RWPE2 (cell line): ENCODE data around the gene TENM4.

Experiments used
- ATAC-seq: fragments of 200-7000 bp; cut with Tn5 transposase; 3 replicates; pipeline ENCODE4 v1.9.1; 2021; ENCODE audit warnings: low read depth
- DNase-seq: peaks from one replicate; pipeline ENCODE4 v3.0.0-alpha.2; 2020; ENCODE audit warnings: low spot score
- H3K27ac ChIP-seq: fragments of 450-650 bp; 2 replicates; pipeline ENCODE4 v1.5.1; 2017; ENCODE audit warnings: mild to moderate bottlenecking; ENCODE audit not compliant: poor library complexity, severe bottlenecking
- H3K27me3 ChIP-seq: fragments of 250-450 bp; sonication (Bioruptor Pico); 2 replicates; pipeline ENCODE4 v1.5.1; 2021; ENCODE audit warnings: mild to moderate bottlenecking, moderate library complexity; ENCODE audit not compliant: insufficient read depth, poor library complexity, severe bottlenecking
- H3K36me3 ChIP-seq: fragments of 250-450 bp; sonication (Bioruptor Pico); 2 replicates; pipeline ENCODE4 v1.5.1; 2020; ENCODE audit warnings: low read depth, mild to moderate bottlenecking, moderate library complexity
- H3K4me1 ChIP-seq: fragments of 250-450 bp; sonication (Bioruptor Pico); 2 replicates; pipeline ENCODE4 v1.5.1; 2021; ENCODE audit warnings: mild to moderate bottlenecking, moderate library complexity; ENCODE audit not compliant: insufficient read depth, poor library complexity, severe bottlenecking
- H3K4me3 ChIP-seq: fragments of 250-450 bp; sonication (Bioruptor Pico); 2 replicates; pipeline ENCODE4 v1.5.1; 2021; ENCODE audit warnings: mild to moderate bottlenecking, moderate library complexity; ENCODE audit not compliant: severe bottlenecking
- H3K9me3 ChIP-seq: fragments of 250-450 bp; sonication (Bioruptor Pico); 2 replicates; pipeline ENCODE4 v1.5.1; 2021; ENCODE audit warnings: mild to moderate bottlenecking, moderate library complexity; ENCODE audit not compliant: severe bottlenecking
- TF ChIP-seq, protein P1 (sequence below): fragments of 450-650 bp; IDR thresholded peaks from one replicate; pipeline ENCODE4 v1.5.1; 2017; ENCODE audit warnings: mild to moderate bottlenecking, moderate library complexity; ENCODE audit not compliant: poor library complexity, severe bottlenecking

TENM4 gene

DNA sequence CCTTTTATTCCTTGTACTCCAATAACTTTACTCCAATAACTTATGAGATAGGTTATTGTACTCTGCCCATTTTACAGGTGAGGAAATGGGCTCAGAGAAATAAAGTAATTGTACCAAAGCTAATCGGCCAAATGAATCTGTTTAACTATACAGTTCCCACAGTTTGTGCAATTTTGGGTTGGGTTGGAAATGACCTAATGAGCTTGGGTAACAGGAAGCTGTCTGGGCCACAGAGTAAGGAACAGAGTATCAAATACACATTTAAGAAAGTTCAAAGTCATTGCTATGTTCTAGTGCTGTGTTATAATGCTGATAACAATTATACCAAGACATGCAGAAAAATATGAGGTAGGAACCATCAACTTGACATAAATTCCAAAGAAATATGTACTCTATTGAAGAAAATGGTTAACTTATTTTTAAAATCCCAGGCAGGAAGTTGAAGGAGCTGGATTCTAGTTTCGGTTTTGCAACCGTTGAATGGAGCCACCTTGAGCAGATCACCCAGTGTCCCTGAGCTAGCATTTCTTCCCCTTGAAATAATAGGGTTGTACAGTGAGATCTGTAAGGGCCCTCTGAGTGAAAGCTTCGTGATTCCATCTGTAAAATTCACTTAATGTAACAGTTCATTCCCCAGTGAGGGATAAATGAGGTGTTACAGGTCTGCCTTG, 505.3 kb downstream of the TENM4 start:
- no peaks in the 10 kb centered on the region for H3K4me1 ChIP-seq
- no peak overlapping the region for H3K4me3 ChIP-seq

GRCh38 chr11:78933350-78933749, 507.5 kb downstream of the TENM4 start:
- no peaks in the 10 kb centered on the region for H3K4me1 ChIP-seq
- no peak overlapping the region for H3K4me3 ChIP-seq
- ATAC-seq (no peak), DNase-seq (no peak)
- no peak overlapping the region for H3K27ac ChIP-seq
- no peaks in the 10 kb centered on the region for H3K27me3 ChIP-seq
- TF ChIP-seq, protein P1, sequence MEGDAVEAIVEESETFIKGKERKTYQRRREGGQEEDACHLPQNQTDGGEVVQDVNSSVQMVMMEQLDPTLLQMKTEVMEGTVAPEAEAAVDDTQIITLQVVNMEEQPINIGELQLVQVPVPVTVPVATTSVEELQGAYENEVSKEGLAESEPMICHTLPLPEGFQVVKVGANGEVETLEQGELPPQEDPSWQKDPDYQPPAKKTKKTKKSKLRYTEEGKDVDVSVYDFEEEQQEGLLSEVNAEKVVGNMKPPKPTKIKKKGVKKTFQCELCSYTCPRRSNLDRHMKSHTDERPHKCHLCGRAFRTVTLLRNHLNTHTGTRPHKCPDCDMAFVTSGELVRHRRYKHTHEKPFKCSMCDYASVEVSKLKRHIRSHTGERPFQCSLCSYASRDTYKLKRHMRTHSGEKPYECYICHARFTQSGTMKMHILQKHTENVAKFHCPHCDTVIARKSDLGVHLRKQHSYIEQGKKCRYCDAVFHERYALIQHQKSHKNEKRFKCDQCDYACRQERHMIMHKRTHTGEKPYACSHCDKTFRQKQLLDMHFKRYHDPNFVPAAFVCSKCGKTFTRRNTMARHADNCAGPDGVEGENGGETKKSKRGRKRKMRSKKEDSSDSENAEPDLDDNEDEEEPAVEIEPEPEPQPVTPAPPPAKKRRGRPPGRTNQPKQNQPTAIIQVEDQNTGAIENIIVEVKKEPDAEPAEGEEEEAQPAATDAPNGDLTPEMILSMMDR = no peak
- H3K9me3 ChIP-seq = no peaks in the 10 kb centered on the region
- no peaks in the 10 kb centered on the region for H3K36me3 ChIP-seq

More for the DNA sequence above, 505.3 kb downstream of the TENM4 start:
- H3K27me3 ChIP-seq = no peaks in the 10 kb centered on the region
- H3K9me3 ChIP-seq = no peaks in the 10 kb centered on the region
- no peak overlapping the region for H3K27ac ChIP-seq
- no peak for DNase-seq
- H3K36me3 ChIP-seq = no peaks in the 10 kb centered on the region
- no peak for ATAC-seq
- TF ChIP-seq, protein P1 = no peak

- DNase-seq (no peak), ATAC-seq (no peak)
- no peaks in the 10 kb centered on the region for H3K9me3 ChIP-seq
- H3K36me3 ChIP-seq = no peaks in the 10 kb centered on the region
- no peak overlapping the region for H3K27ac ChIP-seq
- H3K27me3 ChIP-seq = no peaks in the 10 kb centered on the region
- TF ChIP-seq, protein P1 = no peak
- no peak overlapping the region for H3K4me3 ChIP-seq
- no peaks in the 10 kb centered on the region for H3K4me1 ChIP-seq
These were observed 508.1 kb downstream of the TENM4 start for GRCh38 chr11:78932757-78933156.

DNA sequence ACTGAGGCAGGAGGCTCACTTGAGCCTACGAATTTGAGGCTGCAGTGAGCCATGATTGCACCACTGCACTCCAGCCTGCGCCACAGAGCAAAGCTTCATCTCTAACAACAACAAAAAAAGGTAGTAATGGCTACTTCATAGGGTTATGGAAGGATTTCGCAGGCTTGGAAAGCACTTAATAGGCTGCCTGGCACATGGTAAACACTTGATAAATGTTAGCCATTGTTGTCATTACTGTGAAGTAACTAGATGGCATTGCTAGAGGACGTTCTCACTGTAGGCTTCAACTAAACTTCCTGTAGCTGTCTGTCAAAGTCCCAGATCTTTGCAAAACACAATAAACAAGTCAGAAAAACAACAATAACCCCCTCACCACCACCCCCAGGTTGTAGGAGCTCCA, 508.9 kb downstream of the TENM4 start:
- DNase-seq (no peak), ATAC-seq (no peak)
- Histone ChIP-seq H3K36me3 (no peaks in the 10 kb centered on the region), H3K4me1 (no peaks in the 10 kb centered on the region), H3K9me3 (no peaks in the 10 kb centered on the region), H3K27me3 (no peaks in the 10 kb centered on the region), H3K27ac (no peak overlapping the region), H3K4me3 (no peak overlapping the region)
- TF ChIP-seq, protein P1 = no peak

DNA sequence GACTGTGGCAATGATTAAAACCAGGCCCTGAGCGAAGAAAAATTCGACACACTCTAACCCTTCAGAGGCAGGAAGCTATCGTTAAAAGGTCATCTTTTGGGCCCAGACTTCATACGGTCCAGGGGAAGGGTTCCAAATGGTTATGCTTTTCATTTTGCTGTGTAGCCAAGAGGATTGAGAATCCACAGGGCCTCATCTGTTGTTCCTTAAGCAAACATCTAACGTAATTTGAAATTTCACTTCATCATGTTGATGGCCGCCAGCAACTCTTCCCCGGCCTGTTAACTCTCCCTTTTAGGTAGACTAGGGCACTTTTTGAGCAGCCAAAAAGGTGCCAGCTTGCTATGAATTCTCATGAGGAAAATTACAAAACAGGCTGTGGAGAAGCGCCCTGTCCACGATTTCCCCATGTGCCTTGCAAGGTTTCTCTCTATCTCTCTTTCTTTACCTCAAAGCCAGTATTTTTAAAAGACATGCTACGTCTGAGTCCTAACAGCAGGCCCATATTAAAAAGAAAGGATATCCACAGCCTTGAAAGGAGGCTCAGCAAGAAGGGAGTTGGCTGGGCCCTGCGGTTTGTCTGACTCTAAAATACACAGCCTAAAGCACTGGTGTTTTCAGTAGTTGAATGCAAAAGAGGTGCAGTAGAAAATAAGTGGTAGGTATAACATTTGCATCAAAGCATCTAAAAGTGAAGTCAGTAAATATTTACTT, 509.9 kb downstream of the TENM4 start:
- Histone ChIP-seq H3K27ac (no peak overlapping the region), H3K9me3 (no peaks in the 10 kb centered on the region), H3K4me1 (no peaks in the 10 kb centered on the region), H3K4me3 (no peak overlapping the region), H3K36me3 (no peaks in the 10 kb centered on the region), H3K27me3 (no peaks in the 10 kb centered on the region)
- TF ChIP-seq, protein P1 = no peak
- DNase-seq = no peak
- ATAC-seq = no peak
